GM18502 (cell line): ENCODE results near the gene ENC1.

Source experiments
- ATAC-seq: cut with Tn5 transposase; IDR thresholded peaks from one replicate; pipeline ENCODE4 v1.9.1; 2021; ENCODE audit warnings: mild to moderate bottlenecking; ENCODE audit not compliant: unreplicated experiment, poor library complexity

ENC1 gene

DNA sequence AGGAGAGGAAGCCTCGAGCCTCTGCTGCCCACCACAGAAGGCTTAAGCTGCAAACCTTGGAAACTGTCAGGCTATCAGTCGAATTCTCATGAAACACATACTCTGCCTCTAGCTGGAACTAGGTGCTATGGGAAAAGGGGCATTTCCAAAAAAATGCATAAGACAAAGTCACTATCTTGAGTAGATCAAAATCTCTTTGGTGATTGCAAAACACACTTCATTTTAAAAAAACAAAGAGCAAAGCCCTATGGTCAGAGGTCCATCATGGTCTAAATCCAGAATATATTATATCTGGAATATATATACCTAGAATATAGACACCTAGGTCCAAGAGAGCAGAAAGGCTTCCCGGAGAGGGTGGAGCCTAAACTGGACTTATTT lies 59.8 kb downstream of the ENC1 start:
- ATAC-seq, result no peak

DNA sequence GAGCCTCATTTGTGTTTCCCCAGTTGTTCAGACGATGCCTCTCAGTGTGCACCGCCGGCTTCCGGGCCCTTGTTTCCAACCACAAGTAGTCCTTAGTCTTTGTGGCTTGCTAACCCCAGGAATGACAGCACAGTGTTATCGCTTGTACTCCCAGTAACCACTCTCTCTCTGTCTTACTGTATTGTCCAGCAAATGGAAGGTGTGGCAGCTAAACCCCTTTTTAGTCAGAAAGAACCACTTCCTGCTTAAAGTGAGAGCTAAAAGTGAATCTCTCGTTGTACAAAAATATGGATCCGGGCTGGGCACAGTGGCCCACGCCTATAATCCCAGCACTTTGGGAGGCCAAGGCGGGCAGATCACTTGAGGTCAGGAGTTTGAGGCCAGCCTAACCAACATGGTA lies 61.3 kb downstream of the ENC1 start:
- peak; percentile 84 for ATAC-seq

DNA sequence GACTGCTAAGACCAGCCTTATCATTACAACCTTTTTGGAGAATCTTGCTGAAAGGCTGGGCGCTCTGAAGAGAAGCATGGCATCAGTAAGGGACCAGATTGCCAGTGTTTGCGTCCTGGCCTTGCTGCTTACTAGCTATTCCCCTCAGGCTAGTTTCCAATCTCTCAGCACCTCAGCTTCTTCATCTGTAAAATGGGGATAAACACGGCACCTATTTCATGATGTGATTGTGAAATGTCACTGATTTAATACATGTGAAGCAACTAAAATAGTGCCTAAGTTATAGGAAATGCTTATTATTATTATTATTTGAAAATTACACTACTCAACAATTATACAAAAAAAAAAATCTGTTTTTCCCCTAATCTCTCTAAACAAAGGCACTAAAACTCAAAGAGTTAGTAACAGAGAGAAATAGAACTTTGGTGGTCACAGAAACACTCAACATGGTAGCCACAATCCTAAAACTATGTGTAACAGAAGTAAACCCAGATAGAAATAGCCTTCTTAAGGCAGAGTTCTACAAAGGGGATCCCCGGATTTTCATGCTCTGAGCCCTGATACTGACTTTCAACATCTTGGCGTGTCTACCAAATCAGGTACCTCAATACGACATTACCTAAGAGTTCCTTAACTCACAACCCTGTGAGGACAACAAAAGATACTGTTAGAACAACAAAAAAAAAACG lies 62.0 kb downstream of the ENC1 start:
- ATAC-seq, result peak; percentile 54
